SU-DHL-6 (cell line): ENCODE results near the gene EVA1C.

Source experiments
- H2AFZ ChIP-seq: fragments of 200-600 bp; sonication (generic); 2 replicates; pipeline ENCODE4 v1.6.1; 2014; ENCODE audit warnings: low read depth, mild to moderate bottlenecking, moderate library complexity, mixed read lengths, antibody characterized with exemption, low read length; ENCODE audit not compliant: severe bottlenecking
- H3F3A ChIP-seq: fragments of 200-600 bp; shearing (Covaris generic); 2 replicates; pipeline ENCODE4 v1.6.0; 2016; ENCODE audit warnings: antibody characterized with exemption, mild to moderate bottlenecking; ENCODE audit not compliant: insufficient read depth
- H3K27ac ChIP-seq: fragments of 200-600 bp; sonication (generic); 2 replicates; pipeline ENCODE4 v1.5.1; 2016; ENCODE audit warnings: low read depth, mild to moderate bottlenecking, low read length, moderate library complexity, mixed read lengths
- H3K27me3 ChIP-seq: fragments of 200-600 bp; sonication (generic), shearing (Covaris generic); 2 replicates; pipeline ENCODE4 v1.6.0; 2014; ENCODE audit warnings: mild to moderate bottlenecking, low read length
- H3K36me3 ChIP-seq: fragments of 200-600 bp; sonication (generic); 2 replicates; pipeline ENCODE4 v1.6.1; 2014; ENCODE audit warnings: mild to moderate bottlenecking, low read length, mixed read lengths
- H3K4me2 ChIP-seq: fragments of 300-600, 200-600 bp; shearing (Covaris generic), sonication (generic); 2 replicates; pipeline ENCODE4 v1.6.0; 2014; ENCODE audit warnings: low read length, low read depth, mild to moderate bottlenecking; ENCODE audit not compliant: poor library complexity, severe bottlenecking
- H3K4me3 ChIP-seq: fragments of 200-600 bp; sonication (generic); 2 replicates; pipeline ENCODE4 v1.5.1; 2014; ENCODE audit warnings: antibody characterized with exemption, low read length, mild to moderate bottlenecking, mixed read lengths; ENCODE audit not compliant: insufficient read depth, poor library complexity, severe bottlenecking
- H3K79me2 ChIP-seq: fragments of 200-600 bp; sonication (generic); 2 replicates; pipeline ENCODE4 v1.6.1; 2014; ENCODE audit warnings: mild to moderate bottlenecking, low read length, moderate library complexity; ENCODE audit not compliant: insufficient read depth
- H3K9ac ChIP-seq: fragments of 200-600 bp; sonication (generic); 2 replicates; pipeline ENCODE4 v1.7.0; 2014; ENCODE audit warnings: mild to moderate bottlenecking, low read length
- H3K9me2 ChIP-seq: fragments of 200-600 bp; sonication (generic); replicated peaks from 2 replicates; pipeline ENCODE4 v1.6.1; 2014; ENCODE audit warnings: low read length; ENCODE audit not compliant: insufficient read depth
- H3K9me3 ChIP-seq: fragments of 200-600 bp; sonication (generic); 2 replicates; pipeline ENCODE4 v1.6.1; 2014; ENCODE audit warnings: low read length, mixed read lengths; ENCODE audit not compliant: insufficient read depth
- H4K20me1 ChIP-seq: fragments of 200-600 bp; sonication (generic); 2 replicates; pipeline ENCODE4 v1.6.1; 2014; ENCODE audit warnings: low read depth, mild to moderate bottlenecking, antibody characterized with exemption, low read length, moderate library complexity, mixed read lengths
- CTCF ChIP-seq: fragments of 200-600 bp; sonication (generic); IDR thresholded peaks from one replicate; pipeline ENCODE4 v1.5.1; 2017; ENCODE audit warnings: antibody characterized with exemption, mild to moderate bottlenecking, low read length, moderate library complexity; ENCODE audit not compliant: insufficient read depth, poor library complexity, severe bottlenecking
- EZH2phosphoT487 ChIP-seq: fragments of 200-600 bp; sonication (generic), shearing (Covaris generic); conservative IDR thresholded peaks from 2 replicates; pipeline ENCODE4 v1.6.1; 2018; ENCODE audit warnings: mild to moderate bottlenecking, antibody characterized with exemption, low read length, moderate library complexity, mixed read lengths

Gene EVA1C

DNA sequence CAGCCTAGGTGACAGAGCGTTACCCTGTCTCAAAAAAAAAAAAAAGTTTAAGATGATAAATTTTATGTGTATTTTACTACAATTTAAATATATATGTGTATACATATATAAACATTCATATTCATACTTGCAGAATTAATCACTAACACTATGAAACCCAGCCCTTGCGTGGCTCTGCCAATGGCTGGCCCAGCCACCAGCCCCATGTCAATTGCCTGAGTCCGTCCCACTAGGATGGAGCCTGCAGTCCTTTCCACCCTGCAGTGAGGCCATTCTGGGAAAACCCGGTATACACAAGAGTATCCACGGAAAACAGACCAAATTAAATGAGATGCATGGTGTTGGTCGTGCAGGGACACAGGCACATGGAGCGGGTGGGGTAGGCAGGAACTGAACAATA is 123.1 kb downstream of the EVA1C start:
- Histone ChIP-seq H3K9me3 (no peaks in the 10 kb centered on the region), H3K27ac (no peak overlapping the region), H3K79me2 (no peaks in the 10 kb centered on the region), H3K27me3 (no peaks in the 10 kb centered on the region), H3K4me2 (no peak overlapping the region), H3K9ac (no peak overlapping the region), H3K4me3 (no peak overlapping the region), H3F3A (no peaks in the 10 kb centered on the region), H3K36me3 (no peaks in the 10 kb centered on the region), H4K20me1 (no peaks in the 10 kb centered on the region), H3K9me2 (no peaks in the 10 kb centered on the region), H2AFZ (no peak overlapping the region)
- TF ChIP-seq EZH2phosphoT487 (no peak), CTCF (no peak)

GRCh38 chr21:32537569-32537881 is 125.0 kb downstream of the EVA1C start:
- TF ChIP-seq EZH2phosphoT487 = no peak
- no peak for TF ChIP-seq CTCF

DNA sequence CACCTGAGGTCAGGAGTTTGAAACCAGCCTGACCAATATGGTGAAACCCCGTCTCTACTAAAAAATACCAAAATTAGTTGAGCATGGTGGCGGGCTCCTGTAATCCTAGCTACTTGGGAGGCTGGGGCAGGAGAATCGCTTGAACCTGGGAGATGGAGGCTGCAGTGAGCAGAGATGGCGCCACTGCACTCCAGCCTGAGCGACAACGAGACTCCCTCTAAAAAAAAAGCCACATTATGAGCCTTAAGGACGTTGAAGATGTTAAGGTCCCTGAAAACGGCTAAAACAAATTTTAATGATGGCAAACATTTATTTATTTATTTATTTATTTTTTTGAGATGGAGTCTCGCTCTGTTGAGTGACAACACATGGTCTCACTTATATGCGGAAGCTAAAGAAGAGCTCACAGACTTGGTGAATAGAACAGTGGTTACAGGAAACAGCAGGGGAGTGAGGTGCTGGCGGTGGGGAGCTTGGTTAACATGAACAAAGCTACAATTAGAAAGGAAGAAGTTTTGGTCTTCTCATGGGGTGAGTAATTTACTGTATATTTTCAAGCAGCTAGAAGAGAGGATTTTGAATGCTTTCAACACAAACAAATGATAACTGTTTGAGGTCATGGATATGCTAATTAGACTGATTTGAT is 125.8 kb downstream of the EVA1C start:
- H3K4me3 ChIP-seq = no peak overlapping the region
- H3K9me3 ChIP-seq = no peaks in the 10 kb centered on the region
- H3K9ac ChIP-seq = no peak overlapping the region
- no peak overlapping the region for H2AFZ ChIP-seq
- no peak overlapping the region for H3K4me2 ChIP-seq
- H3F3A ChIP-seq = no peaks in the 10 kb centered on the region
- H3K79me2 ChIP-seq = no peaks in the 10 kb centered on the region
- H3K9me2 ChIP-seq = no peaks in the 10 kb centered on the region
- no peaks in the 10 kb centered on the region for H4K20me1 ChIP-seq
- no peak for TF ChIP-seq CTCF
- TF ChIP-seq EZH2phosphoT487 = no peak
- no peak overlapping the region for H3K27ac ChIP-seq
- H3K36me3 ChIP-seq = no peaks in the 10 kb centered on the region
- no peaks in the 10 kb centered on the region for H3K27me3 ChIP-seq

More at GRCh38 chr21:32537569-32537881, 125.0 kb downstream of the EVA1C start:
- H3K4me2 ChIP-seq = no peak overlapping the region
- no peak overlapping the region for H2AFZ ChIP-seq
- H3F3A ChIP-seq = no peaks in the 10 kb centered on the region
- no peaks in the 10 kb centered on the region for H3K36me3 ChIP-seq
- H3K4me3 ChIP-seq = no peak overlapping the region
- H4K20me1 ChIP-seq = no peaks in the 10 kb centered on the region
- H3K9me2 ChIP-seq = no peaks in the 10 kb centered on the region
- H3K9ac ChIP-seq = no peak overlapping the region
- no peak overlapping the region for H3K27ac ChIP-seq
- no peaks in the 10 kb centered on the region for H3K9me3 ChIP-seq
- no peaks in the 10 kb centered on the region for H3K27me3 ChIP-seq
- no peaks in the 10 kb centered on the region for H3K79me2 ChIP-seq
